GM19438 (cell line): Measurements from ENCODE around the gene MAFB.

Experiments
- ATAC-seq: cut with Tn5 transposase; IDR thresholded peaks from one replicate; pipeline ENCODE4 v1.9.1; 2021; ENCODE audit warnings: low read depth; ENCODE audit not compliant: unreplicated experiment

Gene MAFB

DNA sequence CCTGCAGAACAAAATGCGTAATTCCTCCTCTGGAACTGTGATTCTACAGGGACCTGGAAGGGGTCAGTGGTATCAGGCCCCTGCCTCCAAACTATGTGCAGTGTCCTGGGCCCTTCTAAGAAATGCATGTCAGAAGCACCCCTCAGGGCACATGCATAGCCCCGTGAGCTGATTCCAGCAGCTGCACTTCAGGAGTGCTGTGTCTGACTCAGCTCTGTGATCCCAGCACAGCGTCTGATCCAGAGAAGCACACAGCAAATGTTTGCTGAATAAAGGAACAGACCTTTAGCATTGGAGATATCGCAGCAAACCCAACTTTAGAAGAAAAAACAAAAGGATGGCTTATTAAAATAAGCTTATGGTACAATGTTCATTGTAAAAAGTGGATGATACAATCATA, 15.8 kb upstream of the MAFB start:
- no peak for ATAC-seq

DNA sequence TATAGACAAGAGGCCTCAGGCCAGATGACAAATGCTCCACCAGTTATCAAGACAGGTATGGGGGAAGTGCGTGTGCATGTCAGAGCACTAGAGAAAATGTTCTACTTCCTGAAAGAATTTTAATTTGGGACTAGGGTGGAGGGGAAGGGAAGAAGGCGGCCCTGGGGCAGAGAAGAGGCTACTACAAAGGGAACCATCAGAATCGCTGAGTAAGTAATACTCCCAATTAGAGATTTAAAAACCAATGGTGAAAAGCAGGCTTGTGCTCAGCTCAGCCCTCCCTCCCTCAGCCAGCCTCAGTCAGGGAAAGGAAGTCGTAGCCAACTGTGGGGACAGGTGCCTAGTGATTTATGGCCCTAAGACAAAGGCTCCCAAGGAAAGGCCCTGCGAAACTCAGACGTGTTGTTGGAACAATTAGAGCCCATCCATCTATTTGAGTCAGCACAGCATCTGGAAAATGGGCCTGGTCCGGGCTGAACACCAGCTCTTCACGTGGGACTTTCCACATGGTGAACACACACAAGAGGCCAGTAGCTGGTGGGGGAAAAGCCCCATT, 15.0 kb upstream of the MAFB start:
- ATAC-seq = no peak

DNA sequence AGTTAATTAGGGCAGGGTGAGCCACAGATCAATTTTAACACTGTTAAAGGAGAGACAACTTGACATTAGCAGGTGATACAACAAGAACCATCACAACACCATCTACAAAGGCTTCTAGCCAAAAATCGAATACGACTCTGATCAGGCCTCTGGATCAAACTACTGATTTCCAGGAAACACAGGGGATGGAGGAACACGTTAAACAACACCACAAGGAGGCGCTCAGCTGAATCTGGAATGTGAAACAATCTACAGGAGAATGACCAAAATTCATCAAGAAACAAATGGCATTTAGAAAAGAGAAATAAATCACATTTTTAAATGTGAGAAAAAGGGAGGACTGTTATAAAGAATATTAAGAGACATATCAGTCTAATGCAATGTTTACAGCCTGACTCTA, 13.5 kb upstream of the MAFB start:
- ATAC-seq = no peak

DNA sequence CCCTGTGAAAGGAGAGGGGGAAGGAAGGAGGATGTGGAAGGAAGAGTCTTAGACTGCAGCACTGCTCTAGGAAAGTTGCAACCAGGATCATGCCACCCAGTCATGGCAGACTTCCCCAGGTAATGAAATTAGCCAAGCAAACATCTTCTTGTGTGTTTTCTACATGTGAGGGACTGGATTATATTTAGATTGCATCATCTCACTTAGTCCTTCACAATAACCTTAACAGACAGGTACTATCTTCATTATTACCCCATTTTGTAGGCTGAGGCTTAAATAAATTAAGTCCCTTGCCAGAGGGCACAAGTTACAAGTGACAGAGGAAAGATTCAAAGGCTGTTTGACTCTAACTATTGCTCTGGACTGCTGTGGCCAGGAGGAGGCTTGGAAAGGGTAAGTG, 9.7 kb upstream of the MAFB start:
- ATAC-seq = no peak

GRCh38 chr20:40698281-40698680, 9.2 kb upstream of the MAFB start:
- ATAC-seq = no peak

DNA sequence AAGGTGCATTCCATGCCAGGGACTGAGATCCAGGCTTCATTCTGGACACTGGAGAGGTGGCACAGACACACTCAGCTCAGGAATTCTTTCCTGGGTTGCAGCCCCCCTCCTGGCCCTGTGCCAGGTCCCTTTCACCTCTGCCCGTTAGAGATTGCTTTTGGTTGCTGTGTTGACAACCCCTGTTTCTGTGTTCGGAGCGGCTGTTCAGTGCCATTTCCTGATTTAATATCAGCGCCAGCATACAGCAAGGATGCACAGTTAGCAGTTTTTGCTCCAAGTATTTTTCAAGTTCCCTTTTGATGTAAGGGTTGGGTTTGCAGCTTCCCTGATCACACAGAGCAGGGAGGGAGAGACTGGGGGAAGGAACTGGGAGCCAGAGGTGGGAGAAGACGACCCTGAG, 8.5 kb upstream of the MAFB start:
- no peak for ATAC-seq

- ATAC-seq = no peak
Measured at GRCh38 chr20:40695214-40695613, 6.2 kb upstream of the MAFB start.

DNA sequence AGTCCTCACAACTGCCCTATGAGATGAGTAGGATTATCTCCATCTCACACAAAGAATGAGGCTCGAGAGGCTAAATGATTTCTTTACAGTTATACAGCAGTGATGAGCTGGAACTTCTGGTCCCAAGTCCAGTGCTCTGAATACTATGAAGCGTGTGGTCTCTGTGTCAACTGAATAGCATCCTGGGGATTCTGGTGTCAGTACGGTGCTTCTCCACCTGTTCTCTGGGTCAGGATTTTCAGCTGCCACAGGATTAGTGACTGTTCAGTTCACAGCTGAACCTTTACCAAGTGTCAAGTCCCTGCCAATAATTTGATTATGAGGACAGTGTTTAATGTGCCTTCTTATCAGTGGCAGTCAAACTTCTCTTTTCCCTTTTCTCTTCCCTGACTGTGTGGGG, 5.2 kb upstream of the MAFB start:
- ATAC-seq = no peak

GRCh38 chr20:40692240-40693011, 3.4 kb upstream of the MAFB start:
- ATAC-seq = no peak

DNA sequence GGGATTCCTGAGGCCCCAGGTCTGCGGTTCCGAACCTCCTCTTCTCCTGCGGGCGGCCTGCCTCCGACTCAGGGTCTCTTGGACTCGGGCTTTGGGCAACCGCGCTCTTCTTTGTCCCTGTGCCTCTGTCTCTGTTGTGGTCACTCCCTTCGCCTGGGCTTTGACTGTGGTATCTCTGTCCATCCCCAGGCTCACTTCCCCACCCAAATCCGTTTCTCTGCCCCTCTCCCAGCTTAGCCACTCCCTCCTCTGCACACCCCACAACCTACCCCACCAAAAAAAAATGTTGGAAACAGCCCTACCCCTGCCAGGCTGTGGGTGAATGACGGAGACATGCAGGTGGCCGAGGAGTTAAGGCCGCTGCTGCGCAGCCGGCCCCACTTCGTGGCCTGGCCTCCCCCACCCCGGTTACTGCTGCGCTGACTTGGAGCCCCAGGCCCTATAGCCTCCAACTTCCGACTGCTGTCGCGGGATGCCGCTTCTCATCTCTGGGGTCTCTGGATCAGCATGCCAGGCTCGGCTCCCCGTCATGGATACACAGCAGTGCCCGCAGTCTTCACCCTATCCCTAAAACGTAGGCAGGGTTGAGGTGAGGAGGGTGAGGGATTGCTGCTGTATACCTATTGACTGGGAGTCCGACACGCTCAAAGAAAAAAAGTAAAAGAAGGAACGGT, 2.7 kb upstream of the MAFB start:
- ATAC-seq = no peak

- ATAC-seq = no peak
Measured at GRCh38 chr20:40690836-40691565, 2.0 kb upstream of the MAFB start.

DNA sequence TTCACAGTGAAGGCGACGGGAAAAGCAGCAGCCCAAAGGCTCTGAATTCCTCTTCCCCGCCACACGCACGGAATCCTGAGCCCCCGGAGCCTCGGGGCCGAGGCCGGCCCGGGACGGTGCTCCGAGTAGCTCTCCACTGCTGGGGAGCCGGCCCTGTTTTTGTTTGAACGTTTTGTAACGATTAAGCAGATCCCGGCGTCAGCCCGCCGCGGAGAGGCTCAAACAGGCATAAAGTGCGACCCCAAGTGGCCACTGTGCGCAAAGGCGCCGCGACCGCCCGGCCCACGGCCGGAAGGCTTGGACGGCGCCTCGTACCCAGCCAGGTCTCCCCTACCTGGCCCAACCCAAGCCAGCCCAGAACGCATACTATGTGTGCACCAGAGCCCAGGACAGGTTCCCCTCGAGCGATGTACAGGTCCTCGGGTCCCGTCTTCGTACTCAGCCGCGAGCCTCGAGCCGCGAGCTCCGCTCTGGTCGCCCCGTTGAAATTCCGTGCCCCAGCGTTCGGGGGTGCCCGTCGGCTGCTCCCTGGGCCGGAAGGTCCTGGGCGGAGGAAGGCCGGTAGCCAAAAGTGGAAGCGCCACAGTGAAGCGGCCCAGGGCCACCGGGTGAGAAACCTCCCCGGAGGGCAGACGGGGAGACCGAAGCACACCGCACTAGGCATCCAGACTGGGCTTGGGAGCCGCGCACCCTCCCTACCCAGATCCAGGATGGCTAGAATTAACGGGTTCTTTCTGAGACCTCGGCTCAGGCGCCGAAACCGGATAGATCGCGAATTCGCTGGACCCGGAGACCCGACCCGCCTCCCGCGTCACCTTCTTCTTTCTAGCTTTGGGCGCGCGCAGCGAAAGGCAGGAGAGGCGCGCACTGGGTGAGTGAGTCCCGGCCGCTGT, 1.2 kb upstream of the MAFB start:
- ATAC-seq = peak; percentile 66

GRCh38 chr20:40688129-40689099, 622 bp downstream of the MAFB start:
- ATAC-seq = no peak

GRCh38 chr20:40687384-40688128, 1.5 kb downstream of the MAFB start:
- no peak for ATAC-seq

- ATAC-seq = no peak
Measured at GRCh38 chr20:40686893-40687292, 2.1 kb downstream of the MAFB start.

- no peak for ATAC-seq
Measured at GRCh38 chr20:40686434-40686882, 2.6 kb downstream of the MAFB start.

GRCh38 chr20:40685349-40685748, 3.7 kb downstream of the MAFB start:
- no peak for ATAC-seq

- ATAC-seq = no peak
Measured at GRCh38 chr20:40683894-40684268, 5.2 kb downstream of the MAFB start.
